ENCODE measurements around the gene ESPL1. TPM values are rescaled to one million over a fixed set of nuclear protein-coding genes. Genes with fewer than 3 reads are reported as not detected.

ESPL1 gene
- under 1 TPM in 1 of 3 donors, not detected in 2; 0.53 TPM for polyA plus RNA-seq

- Mint-ChIP-seq H3K9me3 (no peaks in the 10 kb centered on the region), H3K27me3 (ENCODE audit: low read depth in 3 of 3) (peaks cover 0 to 2% (median 0%) of the 10 kb centered on the region in 3 donors), H3K27ac (peak within 1 kb of the TSS; percentile 75 to 96 (median 90)), H3K36me3 (peaks cover 0 to under 1% (median 0%) of the 10 kb centered on the region in 3 donors), H3K4me3 (peak within 1 kb of the TSS; percentile 97 to 100 (median 98)), H3K4me1 (peaks cover 20 to 23% of the 10 kb centered on the region in 2 donors)
- DNase-seq: peak; percentile 80 to 81 (median 80)
Observed at GRCh38 chr12:53267999-53268629, at the start of gene ESPL1. Gene ESPL1, plus strand, starts transcription at chr12:53268299. Its CDS starts 468 bp downstream, at chr12:53268767.

GRCh38 chr12:53218551-53219291 lies 49.4 kb upstream of the ESPL1 start:
- Mint-ChIP-seq H3K9me3 (no peaks in the 10 kb centered on the region), H3K27me3 (ENCODE audit: low read depth in 3 of 3) (peaks cover 11 to 24% (median 13%) of the 10 kb centered on the region in 3 donors), H3K27ac (peak overlapping the region; percentile 90 to 97 (median 96)), H3K36me3 (peaks cover 2 to 8% (median 4%) of the 10 kb centered on the region in 3 donors), H3K4me3 (peak overlapping the region; percentile 89 to 97 (median 94)), H3K4me1 (peaks cover 72 to 75% of the 10 kb centered on the region in 2 donors)
- no peak for DNase-seq

GRCh38 chr12:53219292-53219955 lies 48.7 kb upstream of the ESPL1 start:
- Mint-ChIP-seq H3K4me3 (peak overlapping the region; percentile 89 to 97 (median 94)), H3K27me3 (ENCODE audit: low read depth in 3 of 3) (peaks cover 11 to 24% (median 11%) of the 10 kb centered on the region in 3 donors), H3K4me1 (peaks cover 74 to 75% of the 10 kb centered on the region in 2 donors), H3K9me3 (no peaks in the 10 kb centered on the region), H3K27ac (peak overlapping the region; percentile 88 to 97 (median 93)), H3K36me3 (peaks cover 0 to 2% (median under 1%) of the 10 kb centered on the region in 3 donors)
- DNase-seq: peak; percentile 63 to 75 (median 72)

DNA sequence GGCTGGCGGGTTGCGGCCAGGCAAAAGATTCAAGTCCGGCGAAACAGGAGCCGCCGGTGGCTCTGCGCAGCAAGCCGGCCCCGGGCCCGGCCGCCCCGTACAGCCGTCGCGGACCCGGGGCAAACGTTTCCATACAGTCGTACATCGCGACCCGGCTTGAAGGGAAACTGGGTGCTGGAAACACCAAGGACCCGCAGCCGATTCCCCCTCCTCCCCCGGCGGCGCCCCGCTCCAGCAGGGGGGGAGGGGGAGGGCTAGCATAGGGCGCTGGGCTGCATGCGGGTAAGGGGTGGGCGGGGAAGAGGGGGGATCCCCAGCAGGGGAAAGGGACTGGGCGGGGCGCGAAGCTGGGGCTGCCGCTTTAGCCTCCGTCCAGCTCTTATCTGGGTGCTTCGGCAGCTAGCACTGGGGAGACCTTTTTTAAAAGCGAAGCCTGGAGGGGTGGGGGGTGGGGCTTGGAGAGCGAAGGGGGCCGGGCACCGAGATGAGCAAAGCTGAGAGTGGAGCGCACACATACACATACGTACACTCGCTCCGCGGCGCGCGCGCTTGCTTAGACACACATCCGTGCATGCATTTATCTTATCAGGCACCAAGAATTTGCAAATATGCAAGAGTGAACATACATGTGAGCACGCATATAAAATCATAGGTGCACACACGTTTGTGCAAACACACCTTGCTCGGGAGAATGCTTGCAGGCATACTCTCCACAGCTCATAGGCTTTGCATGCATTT lies 48.0 kb upstream of the ESPL1 start:
- H3K27ac Mint-ChIP-seq: peak overlapping the region; percentile 88 to 97 (median 93)
- no peaks in the 10 kb centered on the region for H3K9me3 Mint-ChIP-seq
- no peaks in the 10 kb centered on the region for H3K36me3 Mint-ChIP-seq
- peaks cover 11 to 24% (median 12%) of the 10 kb centered on the region in 3 donors for H3K27me3 Mint-ChIP-seq (ENCODE audit: low read depth in 3 of 3)
- peak; percentile 60 to 72 (median 69) for DNase-seq
- peak overlapping the region; percentile 89 to 97 (median 95) for H3K4me3 Mint-ChIP-seq
- peaks cover 78 to 81% of the 10 kb centered on the region in 2 donors for H3K4me1 Mint-ChIP-seq

GRCh38 chr12:53220694-53221202 lies 47.4 kb upstream of the ESPL1 start:
- peaks cover 11 to 24% (median 12%) of the 10 kb centered on the region in 3 donors for H3K27me3 Mint-ChIP-seq (ENCODE audit: low read depth in 3 of 3)
- peaks cover 74 to 81% of the 10 kb centered on the region in 2 donors for H3K4me1 Mint-ChIP-seq
- H3K4me3 Mint-ChIP-seq: peak overlapping the region; percentile 89 to 97 (median 93)
- no peaks in the 10 kb centered on the region for H3K36me3 Mint-ChIP-seq
- no peaks in the 10 kb centered on the region for H3K9me3 Mint-ChIP-seq
- H3K27ac Mint-ChIP-seq: peak overlapping the region; percentile 88 to 97 (median 92)
- peak; percentile 68 to 71 (median 70) for DNase-seq

DNA sequence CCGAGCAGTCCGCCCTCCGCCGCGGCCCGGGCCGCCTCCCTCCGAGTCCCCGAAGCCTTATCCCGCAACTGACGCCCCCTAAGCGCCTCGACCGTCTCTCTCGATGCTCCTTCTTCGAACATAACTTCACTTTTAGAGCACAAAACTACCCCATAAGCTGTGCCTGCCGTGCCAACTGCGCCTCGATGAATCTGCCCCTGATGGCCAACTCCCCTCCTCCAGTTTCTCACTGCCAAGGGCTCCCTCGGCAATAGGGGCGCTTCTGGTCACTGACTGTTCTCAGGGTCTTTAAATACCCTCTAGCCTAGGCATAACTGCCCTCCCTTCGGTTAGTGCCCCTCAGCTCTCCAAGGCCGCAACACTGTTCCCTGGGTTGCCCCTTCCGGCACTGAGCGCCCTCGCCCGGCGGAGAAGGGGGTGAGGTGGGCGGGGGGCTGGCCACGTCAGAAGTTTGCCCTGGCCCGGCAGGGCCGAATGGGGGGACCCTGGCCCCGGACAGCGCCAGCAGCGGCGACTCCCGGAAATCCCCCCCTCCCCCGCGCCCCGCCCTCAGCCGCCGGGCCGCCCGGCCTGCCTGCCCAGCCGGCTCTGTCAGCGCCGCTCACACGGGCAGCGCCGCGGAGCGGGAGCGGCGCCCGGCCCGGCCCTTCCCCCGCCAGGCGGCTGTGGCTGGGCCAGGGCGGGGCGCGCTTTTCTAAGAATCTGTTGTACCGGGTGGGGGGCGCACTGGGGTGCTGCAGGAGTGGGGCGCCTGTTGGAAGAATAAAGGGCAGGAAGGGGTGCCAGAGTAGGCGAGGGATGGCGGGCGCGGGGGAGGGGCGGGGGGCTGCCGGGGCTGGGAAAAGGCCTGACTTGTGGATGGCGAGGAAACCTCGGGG lies 46.7 kb upstream of the ESPL1 start:
- Mint-ChIP-seq H3K27ac (peak overlapping the region; percentile 89 to 97 (median 92)), H3K9me3 (no peaks in the 10 kb centered on the region), H3K4me1 (peaks cover 67 to 74% of the 10 kb centered on the region in 2 donors)

DNA sequence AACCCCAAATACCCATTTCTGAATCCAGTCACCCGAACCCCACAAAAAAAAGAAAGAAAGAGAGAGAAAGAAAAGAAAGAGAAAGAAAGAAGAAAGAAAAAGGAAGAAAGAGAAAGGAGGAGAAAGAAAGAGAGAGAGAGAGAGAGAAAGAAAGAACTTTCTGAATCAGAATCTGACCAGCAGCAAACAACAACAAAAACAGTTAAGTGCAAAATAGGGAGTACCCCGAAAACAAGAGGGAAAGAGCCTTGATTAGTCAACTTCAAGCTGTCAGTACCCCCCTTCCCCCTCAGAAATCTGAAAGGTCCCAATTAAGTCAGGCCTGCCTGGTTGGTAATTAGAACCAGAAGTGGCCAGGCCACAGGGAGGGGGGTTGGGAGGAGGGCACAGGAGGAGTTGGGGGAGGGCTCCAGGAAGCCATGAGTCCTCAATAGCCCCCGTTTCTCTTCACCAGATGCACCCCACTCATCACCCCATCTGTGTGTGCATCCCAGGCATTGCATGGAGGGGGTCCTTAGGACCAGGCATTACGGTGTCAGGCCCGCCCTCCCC lies 45.9 kb upstream of the ESPL1 start:
- no peaks in the 10 kb centered on the region for H3K9me3 Mint-ChIP-seq
- H3K4me3 Mint-ChIP-seq: peak overlapping the region; percentile 78 to 84 (median 80)
- DNase-seq: no peak
- H3K36me3 Mint-ChIP-seq: peaks cover 0 to 4% (median 0%) of the 10 kb centered on the region in 3 donors
- H3K4me1 Mint-ChIP-seq: peaks cover 59 to 66% of the 10 kb centered on the region in 2 donors
- H3K27me3 Mint-ChIP-seq (ENCODE audit: low read depth in 3 of 3): peaks cover 9 to 16% (median 11%) of the 10 kb centered on the region in 3 donors
- peak overlapping the region; percentile 85 to 94 (median 92) for H3K27ac Mint-ChIP-seq

More for the DNA sequence above, 46.7 kb upstream of the ESPL1 start:
- Mint-ChIP-seq H3K36me3 (no peaks in the 10 kb centered on the region), H3K27me3 (ENCODE audit: low read depth in 3 of 3) (peaks cover 11 to 24% (median 12%) of the 10 kb centered on the region in 3 donors), H3K4me3 (peak overlapping the region; percentile 89 to 97 (median 93))
- peak; percentile 58 to 65 (median 60) for DNase-seq

GRCh38 chr12:53222806-53223261 lies 45.3 kb upstream of the ESPL1 start:
- Mint-ChIP-seq H3K27me3 (ENCODE audit: low read depth in 3 of 3) (peaks cover 9 to 17% (median 11%) of the 10 kb centered on the region in 3 donors), H3K4me3 (peak overlapping the region; percentile 35 to 84 (median 79)), H3K27ac (peak overlapping the region; percentile 61 to 92 (median 87)), H3K36me3 (peaks cover 0 to 5% (median 0%) of the 10 kb centered on the region in 3 donors), H3K9me3 (no peaks in the 10 kb centered on the region), H3K4me1 (peaks cover 53 to 60% of the 10 kb centered on the region in 2 donors)
- DNase-seq: no peak

DNA sequence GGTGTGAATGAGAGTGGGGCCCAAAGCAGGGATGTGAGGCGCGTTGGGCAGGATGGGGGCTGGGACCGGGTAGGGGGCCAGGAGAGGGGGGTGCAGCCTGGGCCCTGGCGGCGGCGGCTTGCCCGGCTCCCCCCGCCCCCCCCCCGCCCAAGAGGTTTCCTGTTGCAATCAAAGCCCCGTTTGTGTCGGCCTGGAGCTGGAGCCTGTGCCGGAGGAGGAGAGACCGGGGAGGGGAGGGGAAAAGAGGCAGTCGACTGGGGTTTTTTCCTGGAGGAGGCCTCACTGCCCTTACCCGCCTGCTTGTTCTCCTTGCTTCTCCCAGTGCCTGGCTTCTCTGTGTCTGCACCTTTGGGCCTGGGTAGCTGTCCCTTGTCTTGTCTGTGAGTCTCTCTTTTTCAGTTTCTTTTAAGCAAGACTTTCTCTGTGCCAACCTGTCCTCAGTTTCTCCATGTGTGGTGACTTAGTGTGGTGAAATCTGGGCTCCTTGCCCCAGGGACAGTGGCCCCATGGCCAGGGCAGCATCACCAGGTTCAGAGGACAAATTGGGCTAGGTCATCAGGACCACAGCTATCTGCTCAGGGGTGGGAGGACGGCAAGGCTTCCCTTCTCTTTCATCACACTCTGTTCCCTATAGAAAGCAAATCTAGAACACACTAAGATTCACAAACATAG lies 44.6 kb upstream of the ESPL1 start:
- Mint-ChIP-seq H3K9me3 (no peaks in the 10 kb centered on the region), H3K4me1 (peaks cover 46 to 53% of the 10 kb centered on the region in 2 donors), H3K27ac (peak overlapping the region; percentile 61 to 89 (median 80)), H3K36me3 (peaks cover 0 to 5% (median 0%) of the 10 kb centered on the region in 3 donors), H3K27me3 (ENCODE audit: low read depth in 3 of 3) (peaks cover 9 to 18% (median 11%) of the 10 kb centered on the region in 3 donors), H3K4me3 (peak overlapping the region; percentile 38 to 80 (median 74))
- no peak for DNase-seq

- Mint-ChIP-seq H3K4me1 (peaks cover 41 to 45% of the 10 kb centered on the region in 2 donors), H3K4me3 (peak overlapping the region in 4 of 5 donors; percentile 38 to 74 (median 52)), H3K27ac (peak overlapping the region; percentile 36 to 83 (median 66)), H3K36me3 (peaks cover 0 to 5% (median 0%) of the 10 kb centered on the region in 3 donors), H3K27me3 (ENCODE audit: low read depth in 3 of 3) (peaks cover 8 to 16% (median 8%) of the 10 kb centered on the region in 3 donors), H3K9me3 (no peaks in the 10 kb centered on the region)
- DNase-seq: no peak
Observed at GRCh38 chr12:53224061-53224896, 43.8 kb upstream of the ESPL1 start.
